ENCODE measurements around the gene ZNF462. TPM values are rescaled to one million over a fixed set of nuclear protein-coding genes. Genes with fewer than 3 reads are reported as not detected.

The ZNF462 gene
- total RNA-seq, 2 donors from 2014 or later, result 4.7 to 8.9 TPM

DNA sequence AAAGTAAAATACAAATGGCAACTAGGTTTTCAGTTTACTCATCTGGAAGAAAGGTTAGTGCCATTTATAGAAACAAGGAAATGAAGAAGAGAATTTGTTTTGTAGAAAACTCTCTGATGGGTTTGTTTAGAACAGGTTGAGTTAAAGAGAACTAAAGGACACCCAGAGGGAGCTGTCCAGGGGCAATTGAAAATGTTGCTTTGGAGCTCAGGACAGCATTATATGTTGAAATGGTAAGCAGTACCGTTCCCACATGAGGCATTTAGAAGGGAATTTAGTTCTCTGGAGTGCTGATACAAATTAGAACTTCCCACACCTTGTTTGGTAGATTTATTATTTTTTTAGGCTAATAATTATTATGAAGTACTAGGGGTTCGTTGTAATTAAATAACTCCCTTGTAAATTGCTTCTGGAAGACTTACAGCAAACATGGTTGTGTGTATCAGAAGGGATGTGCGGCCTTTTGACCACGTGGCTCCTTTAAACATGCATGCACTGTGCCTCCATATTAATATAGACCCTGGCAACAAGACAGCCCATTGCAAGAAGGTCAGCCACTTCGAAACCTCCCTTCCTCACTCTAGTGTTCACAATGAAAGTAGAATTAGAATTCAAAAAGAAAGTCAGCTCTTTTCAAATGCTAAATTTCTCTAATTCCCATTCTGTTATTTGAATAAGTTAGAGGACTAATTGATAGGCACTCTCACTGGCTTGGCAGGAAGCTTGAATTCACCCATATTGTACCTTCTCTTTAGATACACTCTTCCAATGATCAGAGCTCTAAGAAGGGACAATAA, 71.7 kb downstream of the ZNF462 start:
- Histone ChIP-seq H3K36me3 (replicated peaks in 1 of 2; ENCODE audit: insufficient read depth in 1 of 2, low read depth in 2 of 2) (no peaks in the 10 kb centered on the region), H3K27me3 (no peaks in the 10 kb centered on the region), H3K4me1 (peaks cover 5% of the 10 kb centered on the region), H3K4me3 (no peak overlapping the region), H3K27ac (no peak overlapping the region), H3K9me3 (no peaks in the 10 kb centered on the region)
- TF ChIP-seq, protein P1, sequence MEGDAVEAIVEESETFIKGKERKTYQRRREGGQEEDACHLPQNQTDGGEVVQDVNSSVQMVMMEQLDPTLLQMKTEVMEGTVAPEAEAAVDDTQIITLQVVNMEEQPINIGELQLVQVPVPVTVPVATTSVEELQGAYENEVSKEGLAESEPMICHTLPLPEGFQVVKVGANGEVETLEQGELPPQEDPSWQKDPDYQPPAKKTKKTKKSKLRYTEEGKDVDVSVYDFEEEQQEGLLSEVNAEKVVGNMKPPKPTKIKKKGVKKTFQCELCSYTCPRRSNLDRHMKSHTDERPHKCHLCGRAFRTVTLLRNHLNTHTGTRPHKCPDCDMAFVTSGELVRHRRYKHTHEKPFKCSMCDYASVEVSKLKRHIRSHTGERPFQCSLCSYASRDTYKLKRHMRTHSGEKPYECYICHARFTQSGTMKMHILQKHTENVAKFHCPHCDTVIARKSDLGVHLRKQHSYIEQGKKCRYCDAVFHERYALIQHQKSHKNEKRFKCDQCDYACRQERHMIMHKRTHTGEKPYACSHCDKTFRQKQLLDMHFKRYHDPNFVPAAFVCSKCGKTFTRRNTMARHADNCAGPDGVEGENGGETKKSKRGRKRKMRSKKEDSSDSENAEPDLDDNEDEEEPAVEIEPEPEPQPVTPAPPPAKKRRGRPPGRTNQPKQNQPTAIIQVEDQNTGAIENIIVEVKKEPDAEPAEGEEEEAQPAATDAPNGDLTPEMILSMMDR (IDR thresholded peaks at IDR 0.05), result no peak
- no peak for TF ChIP-seq POLR2A (IDR thresholded peaks at IDR 0.05)
- DNase-seq (no peak), ATAC-seq (no peak)
- intact Hi-C loops (cut with DNase I), result no loop called here
- 76 to 83% methylated on average over 5 of the region's 5 CpGs for WGBS, 2 donors

DNA sequence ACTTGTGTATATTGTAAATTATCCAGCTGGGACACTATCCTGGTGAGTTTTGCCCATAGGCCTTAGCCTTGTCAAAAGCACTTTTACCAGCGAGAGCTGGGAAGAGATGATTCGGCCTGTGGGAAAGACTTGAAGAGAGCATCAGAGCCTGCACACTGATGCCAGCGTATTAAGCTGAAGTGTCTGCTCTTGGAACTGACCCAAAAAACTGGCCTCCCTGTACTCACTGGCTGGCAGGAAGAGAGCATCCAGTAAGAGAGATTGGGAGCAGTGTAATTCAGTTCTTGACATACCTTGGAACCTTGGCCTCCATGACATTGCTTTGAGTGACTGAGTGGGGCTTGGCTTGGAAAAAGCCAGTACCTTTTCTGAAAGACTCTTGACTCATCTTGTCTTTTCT, 73.7 kb downstream of the ZNF462 start:
- DNase-seq, result no peak
- H3K27me3 ChIP-seq, result no peaks in the 10 kb centered on the region
- no peak overlapping the region for H3K27ac ChIP-seq
- H3K9me3 ChIP-seq, result no peaks in the 10 kb centered on the region
- intact Hi-C loops (cut with DNase I), result no loop called here
- TF ChIP-seq, protein P1 (IDR thresholded peaks at IDR 0.05), result no peak
- TF ChIP-seq POLR2A (IDR thresholded peaks at IDR 0.05), result no peak
- no peaks in the 10 kb centered on the region for H3K4me1 ChIP-seq
- 91 to 95% methylated on average over 3 of the region's 3 CpGs for WGBS, 2 donors
- no peak overlapping the region for H3K4me3 ChIP-seq
- no peaks in the 10 kb centered on the region for H3K36me3 ChIP-seq (replicated peaks in 1 of 2; ENCODE audit: insufficient read depth in 1 of 2, low read depth in 2 of 2)
- ATAC-seq, result no peak

- Histone ChIP-seq H3K27ac (no peak overlapping the region), H3K9me3 (no peaks in the 10 kb centered on the region), H3K27me3 (no peaks in the 10 kb centered on the region), H3K4me1 (no peaks in the 10 kb centered on the region), H3K4me3 (no peak overlapping the region), H3K36me3 (replicated peaks in 1 of 2; ENCODE audit: insufficient read depth in 1 of 2, low read depth in 2 of 2) (no peaks in the 10 kb centered on the region)
- WGBS, 2 donors, result 72 to 73% methylated on average over 2 of the region's 2 CpGs
- TF ChIP-seq, protein P1 (IDR thresholded peaks at IDR 0.05), result no peak
- no peak for TF ChIP-seq POLR2A (IDR thresholded peaks at IDR 0.05)
- no peak for DNase-seq
- no peak for ATAC-seq
- intact Hi-C loops (cut with DNase I), result no loop called here
Measured at GRCh38 chr9:106941916-106942315, 79.0 kb downstream of the ZNF462 start.

DNA sequence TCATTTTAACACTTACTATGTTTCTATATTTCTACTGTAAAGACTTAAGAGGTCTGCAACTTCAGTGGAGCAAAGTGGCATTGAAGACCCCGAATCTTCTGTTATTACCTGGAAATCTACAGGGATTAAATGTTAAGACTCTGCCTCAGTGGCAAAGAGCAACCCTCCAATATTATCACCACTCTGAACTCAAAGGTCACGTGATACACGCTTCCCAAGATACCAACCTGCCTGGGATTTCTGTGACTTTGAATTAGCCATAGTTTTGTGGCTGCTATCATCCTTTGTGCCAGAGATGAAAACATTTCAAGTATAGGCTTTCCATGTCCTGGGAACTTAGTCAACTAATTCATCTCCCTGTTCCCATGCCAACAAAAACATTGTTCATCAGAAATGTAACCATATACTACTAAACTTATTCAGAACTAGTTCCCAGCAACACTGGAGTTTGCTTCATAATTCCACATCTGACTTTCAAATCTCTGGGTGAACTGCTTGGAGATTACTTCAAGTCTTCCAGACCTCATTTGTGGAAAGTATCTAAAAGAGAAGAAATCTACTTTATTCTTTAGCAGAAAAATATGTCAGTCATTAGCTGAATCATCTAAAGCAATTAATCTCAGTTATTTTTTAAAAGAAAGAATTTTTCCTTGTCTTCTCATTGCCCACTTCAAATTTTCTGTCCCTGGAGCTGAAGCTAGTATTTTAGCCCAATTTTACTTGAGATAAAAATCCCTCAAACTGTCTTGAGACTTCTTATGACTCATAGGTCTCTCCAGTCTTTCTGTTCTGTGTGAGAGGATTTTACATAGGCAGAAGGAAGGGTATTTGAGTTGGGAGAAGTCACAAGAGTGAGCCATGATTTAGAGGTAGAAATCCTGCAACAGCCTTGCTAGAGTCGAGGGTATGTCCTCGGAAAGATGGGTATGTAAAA, 83.0 kb downstream of the ZNF462 start:
- WGBS, 2 donors, result 83 to 85% methylated on average over 5 of the region's 5 CpGs
- TF ChIP-seq, protein P1 (IDR thresholded peaks at IDR 0.05), result no peak
- no peak for TF ChIP-seq POLR2A (IDR thresholded peaks at IDR 0.05)
- ATAC-seq (no peak), DNase-seq (no peak)
- no peaks in the 10 kb centered on the region for H3K27me3 ChIP-seq
- intact Hi-C loops (cut with DNase I), result no loop called here
- no peaks in the 10 kb centered on the region for H3K36me3 ChIP-seq (replicated peaks in 1 of 2; ENCODE audit: insufficient read depth in 1 of 2, low read depth in 2 of 2)
- no peaks in the 10 kb centered on the region for H3K4me1 ChIP-seq
- no peak overlapping the region for H3K27ac ChIP-seq
- no peak overlapping the region for H3K4me3 ChIP-seq
- H3K9me3 ChIP-seq, result no peaks in the 10 kb centered on the region
